ENCODE measurements around the gene MAD1L1. TPM values are rescaled to one million over a fixed set of nuclear protein-coding genes. Genes with fewer than 3 reads are reported as not detected.

Gene MAD1L1
- polyA plus RNA-seq, 1 experiment, result 32.0 TPM

- ChIA-PET POLR2A (no interaction called here), CTCF (no interaction called here)
- Histone ChIP-seq H3K27me3 (ENCODE audit: control insufficient read depth, insufficient read depth, low read length) (no peaks in the 10 kb centered on the region), H3K4me3 (ENCODE audit: low read depth, low read length) (no peak overlapping the region), H3K36me3 (ENCODE audit: control insufficient read depth, insufficient read depth, low read length) (no peaks in the 10 kb centered on the region)
- no peak for DNase-seq (ENCODE audit: low read depth)
- TF ChIP-seq CTCF (IDR thresholded peaks at IDR 0.05; ENCODE audit: insufficient read depth, low read depth, low read length), result no peak
Measured at GRCh38 chr7:1967512-1968396, 265.0 kb downstream of the MAD1L1 start.

- ChIA-PET POLR2A (no interaction called here), CTCF (no interaction called here)
- DNase-seq (ENCODE audit: low read depth), result no peak
Measured at GRCh38 chr7:1966631-1967200, 266.0 kb downstream of the MAD1L1 start.

GRCh38 chr7:1965579-1966294 is 267.0 kb downstream of the MAD1L1 start:
- no peak for DNase-seq (ENCODE audit: low read depth)
- POLR2A ChIA-PET, result no interaction called here
- CTCF ChIA-PET, result no interaction called here
- Histone ChIP-seq H3K27me3 (ENCODE audit: control insufficient read depth, insufficient read depth, low read length) (no peaks in the 10 kb centered on the region), H3K4me3 (ENCODE audit: low read depth, low read length) (no peak overlapping the region), H3K36me3 (ENCODE audit: control insufficient read depth, insufficient read depth, low read length) (no peaks in the 10 kb centered on the region)
- no peak for TF ChIP-seq CTCF (IDR thresholded peaks at IDR 0.05; ENCODE audit: insufficient read depth, low read depth, low read length)

More at GRCh38 chr7:1966631-1967200, 266.0 kb downstream of the MAD1L1 start:
- no peaks in the 10 kb centered on the region for H3K27me3 ChIP-seq (ENCODE audit: control insufficient read depth, insufficient read depth, low read length)
- H3K36me3 ChIP-seq (ENCODE audit: control insufficient read depth, insufficient read depth, low read length), result no peaks in the 10 kb centered on the region
- H3K4me3 ChIP-seq (ENCODE audit: low read depth, low read length), result no peak overlapping the region
- TF ChIP-seq CTCF (IDR thresholded peaks at IDR 0.05; ENCODE audit: insufficient read depth, low read depth, low read length), result no peak

GRCh38 chr7:1964913-1965578 is 267.7 kb downstream of the MAD1L1 start:
- H3K36me3 ChIP-seq (ENCODE audit: control insufficient read depth, insufficient read depth, low read length), result no peaks in the 10 kb centered on the region
- ChIA-PET CTCF (no interaction called here), POLR2A (no interaction called here)
- no peak for TF ChIP-seq CTCF (IDR thresholded peaks at IDR 0.05; ENCODE audit: insufficient read depth, low read depth, low read length)
- no peak overlapping the region for H3K4me3 ChIP-seq (ENCODE audit: low read depth, low read length)
- DNase-seq (ENCODE audit: low read depth), result no peak
- H3K27me3 ChIP-seq (ENCODE audit: control insufficient read depth, insufficient read depth, low read length), result no peaks in the 10 kb centered on the region
